Dedifferentiated amniotic fluid mesenchymal stem cell (primary cell): ENCODE measurements around the gene BAHD1.

Experiments used
- DNase-seq: peaks from one replicate; pipeline ENCODE4 v3.0.0-alpha.2; 2016; ENCODE audit errors: extremely low spot score

The BAHD1 gene

GRCh38 chr15:40467261-40467615 lies 26.5 kb downstream of the BAHD1 start:
- DNase-seq = no peak

GRCh38 chr15:40468898-40469331 lies 28.2 kb downstream of the BAHD1 start:
- no peak for DNase-seq

- no peak for DNase-seq
Measured at GRCh38 chr15:40469776-40470390, 29.1 kb downstream of the BAHD1 start.

- DNase-seq = no peak
Measured at GRCh38 chr15:40470423-40471104, 29.8 kb downstream of the BAHD1 start, which contains the start of gene CHST14. TSS of gene CHST14 (plus strand) at chr15:40470984. CDS start at chr15:40471214, 230 bp downstream.

GRCh38 chr15:40471105-40471807 lies 30.5 kb downstream of the BAHD1 start:
- no peak for DNase-seq

GRCh38 chr15:40471808-40472150 lies 31.0 kb downstream of the BAHD1 start:
- no peak for DNase-seq

- no peak for DNase-seq
Measured at GRCh38 chr15:40472171-40472727, 31.5 kb downstream of the BAHD1 start.

GRCh38 chr15:40474581-40474980 lies 33.8 kb downstream of the BAHD1 start:
- no peak for DNase-seq

GRCh38 chr15:40477642-40478327 lies 37.0 kb downstream of the BAHD1 start:
- DNase-seq = no peak

- no peak for DNase-seq
Measured at GRCh38 chr15:40479024-40479423, 38.3 kb downstream of the BAHD1 start.

- DNase-seq = no peak
Measured at GRCh38 chr15:40481341-40482074, 40.8 kb downstream of the BAHD1 start.

- DNase-seq = no peak
Measured at GRCh38 chr15:40483919-40484318, 43.2 kb downstream of the BAHD1 start.

GRCh38 chr15:40486066-40486770 lies 45.5 kb downstream of the BAHD1 start:
- DNase-seq = no peak

GRCh38 chr15:40487816-40488682 lies 47.3 kb downstream of the BAHD1 start:
- no peak for DNase-seq

- no peak for DNase-seq
Measured at GRCh38 chr15:40489274-40490175, 48.8 kb downstream of the BAHD1 start.

GRCh38 chr15:40493089-40493840 lies 52.5 kb downstream of the BAHD1 start:
- no peak for DNase-seq

GRCh38 chr15:40495516-40495915 lies 54.8 kb downstream of the BAHD1 start:
- DNase-seq = no peak

GRCh38 chr15:40498418-40498817 lies 57.7 kb downstream of the BAHD1 start:
- DNase-seq = no peak
